NCI-H82 (cell line): Measurements from ENCODE around the gene TEN1.

Source experiments
- DNase-seq: peaks from one replicate; lab custom pipeline; 2025; lab: John Stamatoyannopoulos, UW

Gene TEN1

GRCh38 chr17:76007131-76007849 is 28.2 kb downstream of the TEN1 start:
- no peak for DNase-seq

DNA sequence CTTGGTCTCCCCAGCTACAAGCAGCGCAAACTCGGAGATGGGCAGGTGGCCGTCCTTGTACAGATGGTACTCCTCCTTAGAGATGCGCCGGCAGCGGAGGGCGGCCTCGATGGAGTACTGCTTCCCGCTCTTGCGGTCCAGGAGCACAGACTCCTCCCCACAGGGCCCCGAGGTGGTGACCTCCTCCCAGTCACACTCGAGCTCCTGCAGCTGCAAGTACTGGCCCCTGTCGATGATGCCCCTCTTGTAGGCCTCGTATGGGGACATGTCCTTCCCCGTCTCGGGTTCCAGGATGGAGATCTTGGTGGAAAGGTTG is 28.8 kb downstream of the TEN1 start:
- no peak for DNase-seq

GRCh38 chr17:76008208-76008607 is 29.2 kb downstream of the TEN1 start:
- DNase-seq: no peak

GRCh38 chr17:76008630-76009425 is 29.8 kb downstream of the TEN1 start:
- DNase-seq: no peak

DNA sequence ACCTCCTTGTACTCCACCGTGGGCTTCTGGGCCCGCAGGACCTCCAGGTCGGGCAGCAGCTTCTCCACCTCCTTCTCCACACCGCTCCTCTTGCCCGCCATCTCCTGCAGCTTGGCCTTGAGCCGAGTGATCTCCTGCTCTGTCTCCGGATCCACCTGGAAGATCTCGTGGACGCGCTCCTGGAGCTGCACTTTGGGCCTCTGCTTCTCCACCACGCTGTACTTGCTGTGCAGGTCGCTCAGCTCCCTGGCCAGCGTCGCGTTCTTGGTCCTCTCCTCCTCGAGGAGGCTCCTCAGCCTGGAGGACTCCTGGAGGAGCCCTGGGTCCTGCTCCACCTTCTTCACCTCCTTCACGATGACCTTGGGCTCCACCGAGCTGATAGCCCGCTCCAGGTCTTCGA is 30.4 kb downstream of the TEN1 start:
- DNase-seq: no peak

DNA sequence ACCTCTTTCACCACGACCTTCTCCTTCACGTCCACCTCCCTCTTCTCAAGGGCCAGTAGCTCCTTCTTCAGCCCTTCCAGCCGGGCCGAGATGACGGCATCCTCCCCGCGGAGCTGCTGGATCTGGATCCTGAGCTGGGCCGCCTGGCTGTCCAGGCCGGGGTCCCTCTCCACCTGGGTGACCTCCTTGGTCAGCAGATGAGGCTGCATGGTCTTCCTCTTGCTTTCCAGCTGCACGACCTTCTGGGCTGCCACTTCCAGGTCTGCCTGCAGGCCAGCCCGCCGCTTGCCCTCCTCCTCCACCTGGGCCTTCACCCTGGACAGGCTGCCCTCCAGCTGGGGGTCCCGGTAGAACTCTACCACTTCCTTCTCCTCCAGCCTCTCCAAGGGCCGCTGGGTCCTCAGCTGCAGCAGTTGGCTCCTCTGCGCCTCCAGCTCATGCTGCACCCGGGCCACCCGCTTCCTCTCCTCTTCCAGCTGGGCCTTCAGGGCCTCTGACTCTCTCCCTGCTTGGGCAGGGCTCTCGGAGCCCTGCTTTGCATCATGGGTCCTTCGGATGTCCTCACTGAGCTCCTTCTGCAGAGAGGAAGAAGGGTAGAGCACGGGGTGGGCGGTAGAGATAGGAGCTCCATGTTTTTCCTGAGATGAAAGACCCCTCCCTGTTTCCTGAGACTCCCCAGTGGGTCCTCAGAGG is 31.1 kb downstream of the TEN1 start:
- DNase-seq: no peak

DNA sequence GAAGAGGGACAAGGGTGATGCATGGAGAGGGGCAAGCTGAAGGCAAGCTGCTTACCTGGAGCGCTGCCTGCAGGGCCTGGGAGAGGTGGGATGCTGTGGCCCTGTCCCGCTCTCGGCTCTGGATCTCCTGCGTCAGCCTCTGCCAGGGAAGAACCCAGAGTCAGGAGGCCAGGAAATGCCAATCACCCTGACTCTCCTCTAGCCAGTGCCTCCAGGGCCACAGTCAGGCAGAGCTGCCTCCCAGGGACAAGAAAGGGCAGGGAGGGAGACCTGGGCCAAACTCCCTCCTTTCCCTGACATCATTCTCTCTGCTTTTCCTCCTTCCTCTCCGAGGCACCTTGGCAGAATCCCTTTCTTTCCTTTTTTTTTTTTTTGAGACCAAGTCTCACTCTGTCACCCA is 32.9 kb downstream of the TEN1 start:
- DNase-seq: no peak

DNA sequence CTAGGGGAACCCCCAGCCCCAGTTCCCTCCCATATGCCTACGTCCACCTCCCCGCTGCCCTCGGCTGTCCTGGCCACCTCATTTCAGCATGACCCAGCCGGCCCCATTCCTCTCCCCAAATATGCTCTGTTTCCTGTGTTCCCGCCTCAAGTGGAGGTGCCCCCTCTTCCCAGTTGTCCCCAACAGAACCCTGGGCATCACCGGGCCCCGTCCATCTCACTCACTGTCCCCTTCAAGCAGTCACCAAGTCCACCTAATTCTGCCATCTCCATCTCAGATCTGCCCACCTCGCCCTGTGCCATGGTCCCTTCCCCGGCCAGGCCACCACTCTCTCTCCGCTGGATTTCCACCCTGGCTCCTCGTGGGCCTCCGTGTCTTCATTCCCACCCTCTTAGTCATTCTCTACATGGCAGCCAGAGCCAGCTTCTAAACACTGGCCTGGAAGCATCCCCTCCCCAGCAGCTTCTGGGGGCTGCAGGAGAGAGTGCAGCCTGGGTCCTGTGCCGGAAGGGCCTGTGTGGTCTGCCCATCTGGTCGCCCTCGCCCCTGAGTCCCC is 34.4 kb downstream of the TEN1 start:
- DNase-seq: no peak

GRCh38 chr17:76014100-76014924 is 35.3 kb downstream of the TEN1 start:
- peak; percentile 90 for DNase-seq

DNA sequence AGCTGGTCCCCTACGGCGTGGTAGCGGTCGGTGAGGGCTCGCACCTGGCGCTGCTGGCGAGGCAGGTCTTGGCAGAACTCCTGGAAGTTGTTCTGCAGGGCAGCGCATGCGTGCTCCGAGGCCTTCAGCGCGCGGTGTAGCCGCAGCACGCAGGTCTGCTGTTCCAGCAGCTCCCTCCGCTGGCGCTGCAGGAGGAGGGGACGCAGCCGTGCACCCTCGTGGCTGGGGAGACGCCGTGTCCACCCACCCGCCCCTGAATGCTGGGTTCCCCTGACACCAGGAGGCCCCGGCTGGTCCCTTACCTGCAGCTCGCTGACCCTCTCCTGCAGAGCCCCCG is 35.9 kb downstream of the TEN1 start:
- DNase-seq: no peak

GRCh38 chr17:76017481-76018339 is 38.7 kb downstream of the TEN1 start:
- DNase-seq: no peak

GRCh38 chr17:76018340-76018680 is 39.3 kb downstream of the TEN1 start:
- DNase-seq: no peak

GRCh38 chr17:76018801-76019200 is 39.8 kb downstream of the TEN1 start:
- no peak for DNase-seq

DNA sequence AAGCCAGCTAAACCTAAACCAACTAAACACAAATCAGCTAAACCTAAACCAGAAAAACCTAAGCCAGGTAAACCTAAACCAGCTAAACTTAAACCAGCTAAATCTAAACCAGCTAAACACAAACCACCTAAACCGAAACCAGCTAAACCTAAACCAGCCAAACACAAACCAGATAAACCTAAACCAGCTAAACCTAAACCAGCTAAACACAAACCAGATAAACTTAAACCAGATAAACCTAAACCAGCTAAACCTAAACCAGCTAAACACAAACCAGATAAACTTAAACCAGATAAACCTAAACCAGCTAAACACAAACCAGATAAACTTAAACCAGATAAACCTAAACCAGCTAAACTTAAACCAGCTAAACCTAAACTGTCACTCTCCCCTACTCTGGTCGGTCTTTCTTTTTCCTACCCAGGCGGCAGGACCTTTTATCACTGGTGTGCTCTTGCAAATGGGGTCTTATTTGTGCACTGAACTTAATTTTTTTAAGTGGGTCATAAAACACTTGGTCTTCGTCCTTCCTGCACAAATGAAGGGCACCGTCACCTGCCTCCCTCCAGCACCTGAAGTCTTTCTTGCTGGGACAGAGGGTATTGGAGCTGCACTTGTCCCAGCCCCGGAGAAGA is 40.9 kb downstream of the TEN1 start:
- no peak for DNase-seq

DNA sequence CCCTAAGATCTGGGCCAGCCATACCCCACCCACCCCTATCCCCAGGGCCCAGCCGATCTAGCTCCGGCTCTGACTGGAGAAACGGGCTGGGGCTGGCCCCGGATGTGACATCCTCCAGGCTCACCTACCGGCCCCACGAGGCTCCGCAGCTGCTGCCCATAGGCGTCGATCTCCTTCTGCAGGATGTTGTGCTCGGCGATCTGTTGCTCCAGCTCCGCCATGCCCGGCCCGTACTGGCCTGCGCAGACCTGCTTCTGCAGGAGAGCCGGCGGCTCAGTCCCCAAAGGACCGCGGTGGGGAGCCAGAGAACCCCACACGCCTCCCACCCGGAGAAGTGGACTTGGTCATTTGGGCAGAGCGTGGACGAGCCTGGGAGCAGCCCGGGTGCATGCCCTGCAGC is 43.2 kb downstream of the TEN1 start:
- DNase-seq: no peak

- no peak for DNase-seq
These were observed 44.2 kb downstream of the TEN1 start for GRCh38 chr17:76022973-76023899.

DNA sequence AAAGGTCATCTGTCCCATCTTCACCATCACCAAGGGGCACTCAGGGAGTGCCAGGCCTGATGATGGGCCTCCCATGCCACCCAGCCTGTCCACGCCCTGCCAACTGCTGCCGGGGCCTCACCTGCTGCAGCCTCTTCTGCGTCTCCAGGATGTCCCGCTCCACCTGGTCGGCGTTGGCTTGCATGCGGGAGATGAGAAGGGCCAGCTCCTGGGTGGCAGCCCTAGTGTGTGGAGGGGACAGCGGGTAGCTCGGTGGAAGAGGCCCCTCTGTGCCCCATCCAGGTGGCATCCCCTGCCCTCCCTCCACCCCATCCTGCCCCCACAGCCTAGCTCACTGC is 44.8 kb downstream of the TEN1 start:
- DNase-seq: no peak

DNA sequence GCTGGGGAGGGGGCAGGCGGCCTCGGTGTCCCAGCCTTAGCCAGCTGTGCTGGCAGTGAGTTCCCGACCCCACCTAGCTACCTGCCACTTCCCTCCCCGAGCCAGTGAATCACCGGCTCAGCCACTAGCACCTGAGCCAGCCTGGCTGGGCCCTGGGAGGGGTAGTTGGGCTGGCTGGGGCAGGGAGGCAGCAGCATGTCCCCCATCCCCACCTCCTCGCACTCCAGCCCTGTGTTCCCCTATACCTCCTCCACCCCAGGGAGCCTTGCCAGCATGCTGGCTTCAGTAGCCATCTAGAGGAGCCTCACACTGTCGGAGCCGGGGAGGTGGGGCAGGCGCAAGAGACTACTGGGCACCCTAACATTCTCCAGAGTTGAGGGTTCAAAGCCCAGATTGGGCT is 45.3 kb downstream of the TEN1 start:
- DNase-seq: no peak

DNA sequence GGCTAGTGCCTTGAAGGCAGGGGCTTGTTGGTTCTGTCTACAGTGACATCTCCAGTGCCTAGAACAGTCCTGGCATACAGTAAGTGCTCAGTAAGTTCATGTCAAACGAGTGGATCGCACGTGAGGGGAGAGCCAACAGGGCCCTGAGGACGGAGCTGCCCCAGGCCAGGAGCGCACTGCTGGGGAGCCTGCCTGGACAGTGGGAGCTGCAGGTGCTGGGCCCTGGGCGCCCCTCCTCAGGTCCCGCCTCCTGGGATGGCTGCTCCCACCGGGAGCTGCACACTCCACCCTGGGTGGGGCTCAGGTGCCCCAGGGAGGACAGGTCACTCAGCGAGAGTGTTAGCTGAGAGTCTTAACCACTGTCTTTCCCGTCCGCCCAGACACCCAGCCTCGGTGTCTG is 46.3 kb downstream of the TEN1 start:
- no peak for DNase-seq

DNA sequence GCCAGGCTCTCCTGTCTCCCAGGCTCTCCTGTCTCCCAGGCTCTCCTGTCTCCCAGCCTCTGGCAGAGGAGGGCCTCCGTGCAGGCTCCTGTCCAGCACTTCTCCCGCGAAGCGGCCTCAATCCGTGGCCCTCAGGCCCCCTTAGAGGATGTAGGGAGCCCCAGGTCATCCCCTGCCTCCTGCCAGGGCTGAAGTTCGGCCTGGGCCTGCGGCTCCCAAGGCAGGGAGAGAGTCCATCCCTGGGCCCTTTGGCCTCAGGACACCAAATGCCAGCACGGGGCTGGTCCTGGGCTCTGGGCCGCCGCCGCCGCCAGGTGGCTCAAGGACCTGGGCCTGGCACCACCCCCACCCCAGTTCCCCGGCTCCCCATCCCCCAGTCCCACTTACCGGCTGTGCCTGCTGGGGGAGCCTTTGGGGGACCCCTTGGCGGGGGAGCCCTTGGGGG is 47.7 kb downstream of the TEN1 start:
- no peak for DNase-seq
